Measurements from ENCODE around the gene WNT10A.

Gene WNT10A

GRCh38 chr2:218878926-218879761 lies 1.5 kb upstream of the WNT10A start:
- DNase-seq: no peak

GRCh38 chr2:218879776-218880101 lies 913 bp upstream of the WNT10A start:
- no peak for DNase-seq

- no peak for DNase-seq
These were observed 375 bp downstream of the WNT10A start for GRCh38 chr2:218880859-218881594.

GRCh38 chr2:218881744-218882460 lies 1.2 kb downstream of the WNT10A start:
- no peak for DNase-seq

GRCh38 chr2:218882461-218882816 lies 1.8 kb downstream of the WNT10A start:
- DNase-seq: peak; percentile 27

- no peak for DNase-seq
These were observed 2.3 kb downstream of the WNT10A start for GRCh38 chr2:218882866-218883366.

GRCh38 chr2:218883491-218884490 lies 3.1 kb downstream of the WNT10A start:
- no peak for DNase-seq

- no peak for DNase-seq
These were observed 3.9 kb downstream of the WNT10A start for GRCh38 chr2:218884519-218884918.

GRCh38 chr2:218885981-218886947 lies 5.6 kb downstream of the WNT10A start:
- DNase-seq: no peak

- DNase-seq: no peak
These were observed 6.4 kb downstream of the WNT10A start for GRCh38 chr2:218887079-218887478.

GRCh38 chr2:218888341-218888740 lies 7.7 kb downstream of the WNT10A start:
- DNase-seq: no peak

- no peak for DNase-seq
These were observed 9.3 kb downstream of the WNT10A start for GRCh38 chr2:218889937-218890336.

GRCh38 chr2:218890369-218890768 lies 9.7 kb downstream of the WNT10A start:
- no peak for DNase-seq

- no peak for DNase-seq
These were observed 10.9 kb downstream of the WNT10A start for GRCh38 chr2:218891275-218892135.

- DNase-seq: peak; percentile 51
These were observed 12.2 kb downstream of the WNT10A start for GRCh38 chr2:218892693-218893348.

GRCh38 chr2:218893349-218894150 lies 12.9 kb downstream of the WNT10A start:
- DNase-seq: no peak

GRCh38 chr2:218894151-218894879 lies 13.7 kb downstream of the WNT10A start:
- no peak for DNase-seq

- no peak for DNase-seq
These were observed 14.2 kb downstream of the WNT10A start for GRCh38 chr2:218894880-218895157.

Data from suppressor macrophage treated with lipopolysaccharide for 4 hours (primary cell).